HEK293 (cell line): ENCODE data around the gene TP73.

Experiments
- CTCF ChIA-PET: fragments of 350-600 bp; formaldehyde crosslinking; extraction: SDS; loops from one replicate; lab custom pipeline; 2021; ENCODE audit warnings: antibody characterized with exemption; lab: Yijun Ruan, JAX
- POLR2A ChIA-PET: fragments of 300-600 bp; formaldehyde crosslinking; extraction: SDS; loops from one replicate; lab custom pipeline; 2020; ENCODE audit warnings: antibody characterized with exemption, inconsistent platforms; lab: Yijun Ruan, JAX
- H3K27ac ChIP-seq: fragments of 200-500 bp; sonication (Bioruptor generic); 2 replicates; pipeline ENCODE4 v1.5.1; 2014; ENCODE audit warnings: low read depth, low read length, control low read depth, inconsistent platforms; ENCODE audit errors: extremely low read depth
- H3K36me3 ChIP-seq, 2 experiments: fragments of 200-500 bp in 1 of 2; sonication (Bioruptor generic) in 1 of 2; 1 replicate in 1 of 2; 2 replicates in 1 of 2; pipeline ENCODE4 v1.5.1; 2014 to 2017; ENCODE audit warnings: inconsistent platforms in 2 of 2, low read length in 2 of 2; ENCODE audit not compliant: control insufficient read depth in 2 of 2, insufficient read depth in 1 of 2
- H3K4me1 ChIP-seq: fragments of 200-500 bp; sonication (Bioruptor generic); 2 replicates; pipeline ENCODE4 v1.5.1; 2014; ENCODE audit warnings: mild to moderate bottlenecking, low read length, inconsistent platforms; ENCODE audit not compliant: control insufficient read depth, insufficient read depth
- H3K4me3 ChIP-seq: 2 replicates; pipeline ENCODE4 v1.5.1; 2011; ENCODE audit warnings: low read depth, mild to moderate bottlenecking, control low read depth, low read length, moderate library complexity
- H3K9me3 ChIP-seq: fragments of 200-500 bp; sonication (Bioruptor generic); 2 replicates; pipeline ENCODE4 v1.5.1; 2014; ENCODE audit warnings: low read depth, low read length, inconsistent platforms; ENCODE audit not compliant: control insufficient read depth, insufficient read depth
- GFI1B ChIP-seq: fragments of 450-650 bp; formaldehyde crosslinking; IDR thresholded peaks from 2 replicates; pipeline ENCODE4 v1.5.1; 2016; ENCODE audit warnings: missing biosample characterization, missing genetic modification characterization
- ZNF114 ChIP-seq: fragments of 450-650 bp; formaldehyde crosslinking; IDR thresholded peaks from 2 replicates; pipeline ENCODE4 v1.5.0; 2017; ENCODE audit warnings: missing biosample characterization, missing genetic modification characterization
- ZNF138 ChIP-seq: fragments of 450-650 bp; formaldehyde crosslinking; IDR thresholded peaks from 2 replicates; pipeline ENCODE4 v1.5.1; 2016; ENCODE audit warnings: missing biosample characterization, missing genetic modification characterization, borderline replicate concordance
- ZNF169 ChIP-seq: fragments of 450-650 bp; formaldehyde crosslinking; IDR thresholded peaks from 2 replicates; pipeline ENCODE4 v1.5.1; 2016; ENCODE audit warnings: missing biosample characterization, missing genetic modification characterization
- ZNF221 ChIP-seq: fragments of 450-650 bp; formaldehyde crosslinking; IDR thresholded peaks from 2 replicates; pipeline ENCODE4 v1.5.1; 2017; ENCODE audit warnings: missing biosample characterization, missing genetic modification characterization, borderline replicate concordance
- ZNF292 ChIP-seq: fragments of 450-650 bp; formaldehyde crosslinking; IDR thresholded peaks from 2 replicates; pipeline ENCODE4 v1.5.1; 2016; ENCODE audit warnings: low read depth, missing biosample characterization, missing genetic modification characterization, borderline replicate concordance
- ZNF510 ChIP-seq: fragments of 450-650 bp; formaldehyde crosslinking; IDR thresholded peaks from 2 replicates; pipeline ENCODE4 v1.5.1; 2018; ENCODE audit warnings: mild to moderate bottlenecking, missing genetic modification characterization, missing biosample characterization; ENCODE audit not compliant: insufficient replicate concordance
- ZNF530 ChIP-seq: fragments of 450-650 bp; formaldehyde crosslinking; IDR thresholded peaks from 2 replicates; pipeline ENCODE4 v1.5.1; 2016; ENCODE audit warnings: low read depth, missing biosample characterization, missing genetic modification characterization
- ZNF658 ChIP-seq: fragments of 450-650 bp; formaldehyde crosslinking; IDR thresholded peaks from 2 replicates; pipeline ENCODE4; 2016; ENCODE audit warnings: missing biosample characterization, missing genetic modification characterization
- ZNF76 ChIP-seq: fragments of 450-650 bp; formaldehyde crosslinking; IDR thresholded peaks from 2 replicates; pipeline ENCODE4; 2016; ENCODE audit warnings: low read depth, missing biosample characterization, missing genetic modification characterization, borderline replicate concordance
- ZNF791 ChIP-seq: fragments of 450-650 bp; formaldehyde crosslinking; IDR thresholded peaks from 2 replicates; pipeline ENCODE4 v1.5.1; 2016; ENCODE audit warnings: missing biosample characterization, missing genetic modification characterization
- ZNF843 ChIP-seq: fragments of 450-650 bp; formaldehyde crosslinking; IDR thresholded peaks from 2 replicates; pipeline ENCODE4 v1.5.1; 2016; ENCODE audit warnings: missing biosample characterization, missing genetic modification characterization
- TF ChIP-seq, protein P1 (sequence below): fragments of 450-650 bp; formaldehyde crosslinking; IDR thresholded peaks from 2 replicates; pipeline ENCODE4 v1.5.1; 2016; ENCODE audit warnings: missing biosample characterization, missing genetic modification characterization
- TF ChIP-seq, protein P2 (sequence below): fragments of 450-650 bp; formaldehyde crosslinking; IDR thresholded peaks from 2 replicates; pipeline ENCODE4 v1.5.1; 2017; ENCODE audit warnings: missing biosample characterization, missing genetic modification characterization
- TF ChIP-seq, protein P3 (sequence below): fragments of 450-650 bp; formaldehyde crosslinking; IDR thresholded peaks from 2 replicates; pipeline ENCODE4 v1.5.1; 2016; ENCODE audit warnings: missing biosample characterization, missing genetic modification characterization
- TF ChIP-seq, protein P4 (sequence below): fragments of 450-650 bp; formaldehyde crosslinking; IDR thresholded peaks from 2 replicates; pipeline ENCODE4 v1.5.1; 2016; ENCODE audit warnings: missing biosample characterization, missing genetic modification characterization
- TF ChIP-seq, protein P5 (sequence below): fragments of 450-650 bp; formaldehyde crosslinking; IDR thresholded peaks from 2 replicates; pipeline ENCODE4 v1.5.1; 2016; ENCODE audit warnings: missing biosample characterization, missing genetic modification characterization, low read depth
- TF ChIP-seq, protein P6 (sequence below): fragments of 450-650 bp; formaldehyde crosslinking; IDR thresholded peaks from 2 replicates; pipeline ENCODE4 v1.5.1; 2017; ENCODE audit warnings: missing biosample characterization, missing genetic modification characterization
- TF ChIP-seq, protein P7 (sequence below): fragments of 450-650 bp; formaldehyde crosslinking; IDR thresholded peaks from 2 replicates; pipeline ENCODE4 v1.5.1; 2016; ENCODE audit warnings: missing biosample characterization, missing genetic modification characterization
- TF ChIP-seq, protein P8 (sequence below): fragments of 450-650 bp; formaldehyde crosslinking; IDR thresholded peaks from 2 replicates; pipeline ENCODE4 v1.5.1; 2016; ENCODE audit warnings: missing biosample characterization, missing genetic modification characterization, borderline replicate concordance

The TP73 gene

DNA sequence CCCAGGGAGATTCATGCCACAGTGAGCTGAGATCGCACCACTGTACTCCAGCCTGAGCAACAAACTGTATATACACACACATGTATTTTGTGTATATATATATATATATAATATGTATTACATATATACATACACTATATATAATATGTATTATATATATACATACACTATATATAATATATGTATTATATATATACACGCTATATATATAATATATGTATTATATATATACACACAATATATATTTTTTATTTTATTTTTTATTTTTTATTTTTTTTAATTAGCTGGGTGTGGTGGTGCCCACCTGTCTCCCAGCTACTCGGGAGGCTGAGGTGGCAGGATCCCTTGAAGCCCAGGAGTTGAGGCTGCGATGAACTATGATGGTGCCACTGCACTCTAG, 9.3 kb downstream of the TP73 start:
- Histone ChIP-seq H3K4me3 (no peak overlapping the region), H3K9me3 (no peaks in the 10 kb centered on the region), H3K27ac (no peak overlapping the region), H3K36me3 (no peaks in the 10 kb centered on the region), H3K4me1 (peaks cover 5% of the 10 kb centered on the region; the same call in 1 of the 2 replicates)
- ChIA-PET CTCF (no interaction called here), POLR2A (interaction anchor here (0.6 kb wide), 1 partner anchor 194 kb away, joined by 3 read pairs; no protein-coding TSS in a partner anchor)
- TF ChIP-seq ZNF530 (tag by site-specific recombination) = no peak
- no peak for TF ChIP-seq ZNF221 (tag by site-specific recombination)
- TF ChIP-seq, protein P1, sequence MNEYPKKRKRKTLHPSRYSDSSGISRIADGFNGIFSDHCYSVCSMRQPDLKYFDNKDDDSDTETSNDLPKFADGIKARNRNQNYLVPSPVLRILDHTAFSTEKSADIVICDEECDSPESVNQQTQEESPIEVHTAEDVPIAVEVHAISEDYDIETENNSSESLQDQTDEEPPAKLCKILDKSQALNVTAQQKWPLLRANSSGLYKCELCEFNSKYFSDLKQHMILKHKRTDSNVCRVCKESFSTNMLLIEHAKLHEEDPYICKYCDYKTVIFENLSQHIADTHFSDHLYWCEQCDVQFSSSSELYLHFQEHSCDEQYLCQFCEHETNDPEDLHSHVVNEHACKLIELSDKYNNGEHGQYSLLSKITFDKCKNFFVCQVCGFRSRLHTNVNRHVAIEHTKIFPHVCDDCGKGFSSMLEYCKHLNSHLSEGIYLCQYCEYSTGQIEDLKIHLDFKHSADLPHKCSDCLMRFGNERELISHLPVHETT = no peak
- TF ChIP-seq, protein P2, sequence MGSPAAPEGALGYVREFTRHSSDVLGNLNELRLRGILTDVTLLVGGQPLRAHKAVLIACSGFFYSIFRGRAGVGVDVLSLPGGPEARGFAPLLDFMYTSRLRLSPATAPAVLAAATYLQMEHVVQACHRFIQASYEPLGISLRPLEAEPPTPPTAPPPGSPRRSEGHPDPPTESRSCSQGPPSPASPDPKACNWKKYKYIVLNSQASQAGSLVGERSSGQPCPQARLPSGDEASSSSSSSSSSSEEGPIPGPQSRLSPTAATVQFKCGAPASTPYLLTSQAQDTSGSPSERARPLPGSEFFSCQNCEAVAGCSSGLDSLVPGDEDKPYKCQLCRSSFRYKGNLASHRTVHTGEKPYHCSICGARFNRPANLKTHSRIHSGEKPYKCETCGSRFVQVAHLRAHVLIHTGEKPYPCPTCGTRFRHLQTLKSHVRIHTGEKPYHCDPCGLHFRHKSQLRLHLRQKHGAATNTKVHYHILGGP = no peak
- TF ChIP-seq, protein P3, sequence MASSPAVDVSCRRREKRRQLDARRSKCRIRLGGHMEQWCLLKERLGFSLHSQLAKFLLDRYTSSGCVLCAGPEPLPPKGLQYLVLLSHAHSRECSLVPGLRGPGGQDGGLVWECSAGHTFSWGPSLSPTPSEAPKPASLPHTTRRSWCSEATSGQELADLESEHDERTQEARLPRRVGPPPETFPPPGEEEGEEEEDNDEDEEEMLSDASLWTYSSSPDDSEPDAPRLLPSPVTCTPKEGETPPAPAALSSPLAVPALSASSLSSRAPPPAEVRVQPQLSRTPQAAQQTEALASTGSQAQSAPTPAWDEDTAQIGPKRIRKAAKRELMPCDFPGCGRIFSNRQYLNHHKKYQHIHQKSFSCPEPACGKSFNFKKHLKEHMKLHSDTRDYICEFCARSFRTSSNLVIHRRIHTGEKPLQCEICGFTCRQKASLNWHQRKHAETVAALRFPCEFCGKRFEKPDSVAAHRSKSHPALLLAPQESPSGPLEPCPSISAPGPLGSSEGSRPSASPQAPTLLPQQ (tag by site-specific recombination) = no peak
- TF ChIP-seq, protein P4, sequence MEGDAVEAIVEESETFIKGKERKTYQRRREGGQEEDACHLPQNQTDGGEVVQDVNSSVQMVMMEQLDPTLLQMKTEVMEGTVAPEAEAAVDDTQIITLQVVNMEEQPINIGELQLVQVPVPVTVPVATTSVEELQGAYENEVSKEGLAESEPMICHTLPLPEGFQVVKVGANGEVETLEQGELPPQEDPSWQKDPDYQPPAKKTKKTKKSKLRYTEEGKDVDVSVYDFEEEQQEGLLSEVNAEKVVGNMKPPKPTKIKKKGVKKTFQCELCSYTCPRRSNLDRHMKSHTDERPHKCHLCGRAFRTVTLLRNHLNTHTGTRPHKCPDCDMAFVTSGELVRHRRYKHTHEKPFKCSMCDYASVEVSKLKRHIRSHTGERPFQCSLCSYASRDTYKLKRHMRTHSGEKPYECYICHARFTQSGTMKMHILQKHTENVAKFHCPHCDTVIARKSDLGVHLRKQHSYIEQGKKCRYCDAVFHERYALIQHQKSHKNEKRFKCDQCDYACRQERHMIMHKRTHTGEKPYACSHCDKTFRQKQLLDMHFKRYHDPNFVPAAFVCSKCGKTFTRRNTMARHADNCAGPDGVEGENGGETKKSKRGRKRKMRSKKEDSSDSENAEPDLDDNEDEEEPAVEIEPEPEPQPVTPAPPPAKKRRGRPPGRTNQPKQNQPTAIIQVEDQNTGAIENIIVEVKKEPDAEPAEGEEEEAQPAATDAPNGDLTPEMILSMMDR = no peak
- no peak for TF ChIP-seq ZNF791
- no peak for TF ChIP-seq ZNF843 (tag by site-specific recombination)
- TF ChIP-seq ZNF658 = no peak
- no peak for TF ChIP-seq GFI1B
- TF ChIP-seq ZNF169 = no peak
- TF ChIP-seq, protein P5, sequence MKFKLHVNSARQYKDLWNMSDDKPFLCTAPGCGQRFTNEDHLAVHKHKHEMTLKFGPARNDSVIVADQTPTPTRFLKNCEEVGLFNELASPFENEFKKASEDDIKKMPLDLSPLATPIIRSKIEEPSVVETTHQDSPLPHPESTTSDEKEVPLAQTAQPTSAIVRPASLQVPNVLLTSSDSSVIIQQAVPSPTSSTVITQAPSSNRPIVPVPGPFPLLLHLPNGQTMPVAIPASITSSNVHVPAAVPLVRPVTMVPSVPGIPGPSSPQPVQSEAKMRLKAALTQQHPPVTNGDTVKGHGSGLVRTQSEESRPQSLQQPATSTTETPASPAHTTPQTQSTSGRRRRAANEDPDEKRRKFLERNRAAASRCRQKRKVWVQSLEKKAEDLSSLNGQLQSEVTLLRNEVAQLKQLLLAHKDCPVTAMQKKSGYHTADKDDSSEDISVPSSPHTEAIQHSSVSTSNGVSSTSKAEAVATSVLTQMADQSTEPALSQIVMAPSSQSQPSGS (tag by site-specific recombination) = no peak
- TF ChIP-seq, protein P6, sequence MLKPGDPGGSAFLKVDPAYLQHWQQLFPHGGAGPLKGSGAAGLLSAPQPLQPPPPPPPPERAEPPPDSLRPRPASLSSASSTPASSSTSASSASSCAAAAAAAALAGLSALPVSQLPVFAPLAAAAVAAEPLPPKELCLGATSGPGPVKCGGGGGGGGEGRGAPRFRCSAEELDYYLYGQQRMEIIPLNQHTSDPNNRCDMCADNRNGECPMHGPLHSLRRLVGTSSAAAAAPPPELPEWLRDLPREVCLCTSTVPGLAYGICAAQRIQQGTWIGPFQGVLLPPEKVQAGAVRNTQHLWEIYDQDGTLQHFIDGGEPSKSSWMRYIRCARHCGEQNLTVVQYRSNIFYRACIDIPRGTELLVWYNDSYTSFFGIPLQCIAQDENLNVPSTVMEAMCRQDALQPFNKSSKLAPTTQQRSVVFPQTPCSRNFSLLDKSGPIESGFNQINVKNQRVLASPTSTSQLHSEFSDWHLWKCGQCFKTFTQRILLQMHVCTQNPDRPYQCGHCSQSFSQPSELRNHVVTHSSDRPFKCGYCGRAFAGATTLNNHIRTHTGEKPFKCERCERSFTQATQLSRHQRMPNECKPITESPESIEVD = no peak
- TF ChIP-seq ZNF292 = no peak
- TF ChIP-seq ZNF76 = no peak
- TF ChIP-seq ZNF510 (tag by site-specific recombination) = no peak
- TF ChIP-seq, protein P7, sequence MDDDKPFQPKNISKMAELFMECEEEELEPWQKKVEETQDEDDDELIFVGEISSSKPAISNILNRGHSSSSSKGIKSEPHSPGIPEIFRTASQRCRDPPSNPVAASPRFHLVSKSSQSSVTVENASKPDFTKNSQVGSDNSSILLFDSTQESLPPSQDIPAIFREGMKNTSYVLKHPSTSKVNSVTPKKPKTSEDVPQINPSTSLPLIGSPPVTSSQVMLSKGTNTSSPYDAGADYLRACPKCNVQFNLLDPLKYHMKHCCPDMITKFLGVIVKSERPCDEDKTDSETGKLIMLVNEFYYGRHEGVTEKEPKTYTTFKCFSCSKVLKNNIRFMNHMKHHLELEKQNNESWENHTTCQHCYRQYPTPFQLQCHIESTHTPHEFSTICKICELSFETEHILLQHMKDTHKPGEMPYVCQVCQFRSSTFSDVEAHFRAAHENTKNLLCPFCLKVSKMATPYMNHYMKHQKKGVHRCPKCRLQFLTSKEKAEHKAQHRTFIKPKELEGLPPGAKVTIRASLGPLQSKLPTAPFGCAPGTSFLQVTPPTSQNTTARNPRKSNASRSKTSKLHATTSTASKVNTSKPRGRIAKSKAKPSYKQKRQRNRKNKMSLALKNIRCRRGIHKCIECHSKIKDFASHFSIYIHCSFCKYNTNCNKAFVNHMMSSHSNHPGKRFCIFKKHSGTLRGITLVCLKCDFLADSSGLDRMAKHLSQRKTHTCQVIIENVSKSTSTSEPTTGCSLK (tag by site-specific recombination) = no peak
- TF ChIP-seq ZNF138 (tag by site-specific recombination) = no peak
- TF ChIP-seq, protein P8, sequence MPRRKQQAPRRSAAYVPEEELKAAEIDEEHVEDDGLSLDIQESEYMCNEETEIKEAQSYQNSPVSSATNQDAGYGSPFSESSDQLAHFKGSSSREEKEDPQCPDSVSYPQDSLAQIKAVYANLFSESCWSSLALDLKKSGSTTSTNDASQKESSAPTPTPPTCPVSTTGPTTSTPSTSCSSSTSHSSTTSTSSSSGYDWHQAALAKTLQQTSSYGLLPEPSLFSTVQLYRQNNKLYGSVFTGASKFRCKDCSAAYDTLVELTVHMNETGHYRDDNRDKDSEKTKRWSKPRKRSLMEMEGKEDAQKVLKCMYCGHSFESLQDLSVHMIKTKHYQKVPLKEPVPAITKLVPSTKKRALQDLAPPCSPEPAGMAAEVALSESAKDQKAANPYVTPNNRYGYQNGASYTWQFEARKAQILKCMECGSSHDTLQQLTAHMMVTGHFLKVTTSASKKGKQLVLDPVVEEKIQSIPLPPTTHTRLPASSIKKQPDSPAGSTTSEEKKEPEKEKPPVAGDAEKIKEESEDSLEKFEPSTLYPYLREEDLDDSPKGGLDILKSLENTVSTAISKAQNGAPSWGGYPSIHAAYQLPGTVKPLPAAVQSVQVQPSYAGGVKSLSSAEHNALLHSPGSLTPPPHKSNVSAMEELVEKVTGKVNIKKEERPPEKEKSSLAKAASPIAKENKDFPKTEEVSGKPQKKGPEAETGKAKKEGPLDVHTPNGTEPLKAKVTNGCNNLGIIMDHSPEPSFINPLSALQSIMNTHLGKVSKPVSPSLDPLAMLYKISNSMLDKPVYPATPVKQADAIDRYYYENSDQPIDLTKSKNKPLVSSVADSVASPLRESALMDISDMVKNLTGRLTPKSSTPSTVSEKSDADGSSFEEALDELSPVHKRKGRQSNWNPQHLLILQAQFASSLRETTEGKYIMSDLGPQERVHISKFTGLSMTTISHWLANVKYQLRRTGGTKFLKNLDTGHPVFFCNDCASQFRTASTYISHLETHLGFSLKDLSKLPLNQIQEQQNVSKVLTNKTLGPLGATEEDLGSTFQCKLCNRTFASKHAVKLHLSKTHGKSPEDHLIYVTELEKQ (tag by site-specific recombination) = no peak
- TF ChIP-seq ZNF114 (tag by site-specific recombination) = no peak
